Neural cell (in vitro differentiated cells): ENCODE measurements around the gene OXT. TPM values are rescaled to one million over a fixed set of nuclear protein-coding genes. Genes with fewer than 3 reads are reported as not detected.

Experiments used
- H2AFZ ChIP-seq: fragments of 200-600, 300-800 bp; sonication (generic), shearing (Covaris generic); 2 replicates; pipeline ENCODE4 v1.6.0; 2014; ENCODE audit warnings: low read depth, mild to moderate bottlenecking, antibody characterized with exemption, low read length, moderate library complexity
- H3F3A ChIP-seq: fragments of 200-600 bp; shearing (Covaris generic); 2 replicates; pipeline ENCODE4 v1.6.1; 2016; ENCODE audit warnings: mild to moderate bottlenecking, moderate library complexity, mixed read lengths, antibody characterized with exemption, low read length; ENCODE audit not compliant: insufficient read depth, poor library complexity, severe bottlenecking
- H3K27ac ChIP-seq: fragments of 200-600, 300-800 bp; sonication (generic), shearing (Covaris generic); 2 replicates; pipeline ENCODE4 v1.5.1; 2014; ENCODE audit warnings: mild to moderate bottlenecking, low read length, moderate library complexity
- H3K27me3 ChIP-seq: fragments of 300-800, 200-600 bp; sonication (generic), shearing (Covaris generic); 2 replicates; pipeline ENCODE4 v1.6.0; 2014; ENCODE audit warnings: mild to moderate bottlenecking, low read depth, low read length, moderate library complexity; ENCODE audit not compliant: insufficient read depth
- H3K36me3 ChIP-seq: fragments of 300-800, 200-600 bp; sonication (generic), shearing (Covaris generic); 2 replicates; pipeline ENCODE4 v1.5.1; 2014; ENCODE audit warnings: mild to moderate bottlenecking, antibody characterized with exemption, low read length, moderate library complexity; ENCODE audit not compliant: insufficient read depth
- H3K4me2 ChIP-seq: fragments of 300-800, 200-600 bp; sonication (generic), shearing (Covaris generic); 2 replicates; pipeline ENCODE4 v1.6.0; 2014; ENCODE audit warnings: mild to moderate bottlenecking, low read length
- H3K4me3 ChIP-seq: fragments of 300-800, 200-600 bp; sonication (generic), shearing (Covaris generic); 2 replicates; pipeline ENCODE4 v1.5.1; 2014; ENCODE audit warnings: mild to moderate bottlenecking, low read length, moderate library complexity
- H3K79me2 ChIP-seq: fragments of 200-600 bp; shearing (Covaris generic); replicated peaks from 2 replicates; pipeline ENCODE4 v1.6.0; 2014; ENCODE audit warnings: mild to moderate bottlenecking, low read length, moderate library complexity; ENCODE audit not compliant: insufficient read depth
- H3K9ac ChIP-seq: fragments of 300-800, 200-600 bp; sonication (generic), shearing (Covaris generic); 2 replicates; pipeline ENCODE4 v1.6.1; 2016; ENCODE audit warnings: mild to moderate bottlenecking, low read length, mixed read lengths
- H3K9me2 ChIP-seq: fragments of 200-600 bp; shearing (Covaris generic); 2 replicates; pipeline ENCODE4 v1.6.1; 2016; ENCODE audit warnings: mild to moderate bottlenecking, low read length, mixed read lengths; ENCODE audit not compliant: insufficient read depth
- H3K9me3 ChIP-seq: fragments of 200-600, 300-800 bp; sonication (generic), shearing (Covaris generic); 2 replicates; pipeline ENCODE4 v1.6.1; 2016; ENCODE audit warnings: mild to moderate bottlenecking, mixed run types, low read length, moderate library complexity, mixed read lengths
- H4K20me1 ChIP-seq: fragments of 200-600 bp; shearing (Covaris generic); 2 replicates; pipeline ENCODE4 v1.6.1; 2016; ENCODE audit warnings: mild to moderate bottlenecking, mixed run types; ENCODE audit not compliant: insufficient read depth
- EP300 ChIP-seq: fragments of 450-650 bp; conservative IDR thresholded peaks from 2 replicates; pipeline ENCODE4 v1.6.1; 2014; ENCODE audit warnings: antibody characterized with exemption, mild to moderate bottlenecking, moderate library complexity; ENCODE audit not compliant: poor library complexity, severe bottlenecking
- EZH2 ChIP-seq: fragments of 200-600, 300-800 bp; shearing (Covaris generic), sonication (generic); IDR thresholded peaks from 2 replicates; pipeline ENCODE4 v1.6.1; 2014; ENCODE audit warnings: antibody characterized with exemption, low read length, borderline replicate concordance, mild to moderate bottlenecking; ENCODE audit not compliant: insufficient read depth, poor library complexity, severe bottlenecking
- MXI1 ChIP-seq: fragments of 450-650 bp; conservative IDR thresholded peaks from 2 replicates; pipeline ENCODE4 v1.6.1; 2014; ENCODE audit warnings: antibody characterized with exemption, mild to moderate bottlenecking; ENCODE audit not compliant: poor library complexity, severe bottlenecking
- POLR2AphosphoS5 ChIP-seq: IDR thresholded peaks from 2 replicates; pipeline ENCODE4 v1.6.1; 2012
- RAD21 ChIP-seq: fragments of 450-650 bp; conservative IDR thresholded peaks from 2 replicates; pipeline ENCODE4 v1.6.1; 2014; ENCODE audit warnings: antibody characterized with exemption, mild to moderate bottlenecking, moderate library complexity
- SMC3 ChIP-seq: fragments of 450-650 bp; conservative IDR thresholded peaks from 2 replicates; pipeline ENCODE4 v1.6.1; 2014; ENCODE audit warnings: antibody characterized with exemption, mild to moderate bottlenecking, moderate library complexity; ENCODE audit not compliant: poor library complexity
- TAF1 ChIP-seq: IDR thresholded peaks from 2 replicates; pipeline ENCODE4 v1.6.1; 2012; ENCODE audit warnings: low read depth
- polyA plus RNA-seq: library from polyadenylated mRNA; depleted of rRNA; stranded (reverse); fragments of >200 nt; gene quantifications from 2 replicates; pipeline ENCODE4 v1.2.3, GENCODE V29; 2014
- TF ChIP-seq, protein P1 (sequence below): fragments of 450-650 bp; IDR thresholded peaks from 2 replicates; pipeline ENCODE4 v1.5.1; 2014; ENCODE audit warnings: antibody characterized with exemption, mild to moderate bottlenecking, moderate library complexity; ENCODE audit not compliant: poor library complexity, severe bottlenecking
- TF ChIP-seq, protein P2 (sequence below): IDR thresholded peaks from 2 replicates; pipeline ENCODE4 v1.6.1; 2012; ENCODE audit warnings: borderline replicate concordance

Gene OXT
- polyA plus RNA-seq, 1 donor from 2014 or later, result not detected

DNA sequence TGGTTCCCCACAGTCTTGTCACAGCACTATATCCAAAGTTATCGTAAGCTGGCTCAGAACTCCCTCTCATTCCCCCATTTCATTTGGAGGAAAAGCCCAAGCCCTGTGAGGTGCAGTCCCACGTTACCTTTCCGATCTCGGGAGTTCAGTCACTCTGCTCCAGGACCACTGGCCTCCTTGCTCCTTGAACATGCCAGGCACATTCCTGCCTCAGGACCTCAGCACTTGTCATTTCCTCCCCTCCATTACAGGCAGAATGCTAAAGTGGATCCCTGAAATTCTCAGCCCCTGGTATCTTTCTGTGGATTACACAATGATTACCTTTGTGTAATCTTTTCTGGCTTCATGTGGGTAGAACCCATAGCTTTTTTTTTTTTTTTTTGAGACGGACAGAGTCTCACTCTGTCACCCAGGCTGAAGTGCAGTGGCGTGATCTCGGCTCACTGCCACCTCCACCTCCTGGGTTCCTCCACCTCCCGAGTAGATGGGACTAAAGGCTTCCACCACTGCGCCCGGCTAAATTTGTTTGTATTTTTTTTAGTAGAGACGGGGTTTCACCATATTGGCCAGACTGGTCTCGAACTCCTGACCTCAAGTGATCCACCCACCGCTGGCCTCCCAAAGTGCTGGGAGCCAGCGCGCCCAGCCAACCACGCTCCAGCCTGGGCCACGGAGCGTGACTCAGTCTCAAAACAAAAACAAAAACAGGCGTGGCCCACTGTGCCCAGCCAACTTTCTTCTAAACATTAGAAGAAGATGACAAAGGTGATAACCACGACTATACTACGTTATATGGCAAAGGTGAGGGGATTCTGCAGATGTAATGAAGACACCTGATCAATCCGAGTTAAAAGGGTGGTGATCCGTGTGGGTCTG, 4.0 kb upstream of the OXT start:
- Histone ChIP-seq H3K27me3 (peaks cover 17% of the 10 kb centered on the region), H3K27ac (no peak overlapping the region), H3F3A (no peaks in the 10 kb centered on the region), H3K79me2 (no peaks in the 10 kb centered on the region), H3K9me2 (no peaks in the 10 kb centered on the region), H3K4me3 (no peak overlapping the region), H3K36me3 (no peaks in the 10 kb centered on the region), H4K20me1 (no peaks in the 10 kb centered on the region), H2AFZ (no peak overlapping the region), H3K9ac (no peak overlapping the region), H3K4me2 (no peak overlapping the region), H3K9me3 (no peaks in the 10 kb centered on the region)
- TF ChIP-seq SMC3, result no peak
- TF ChIP-seq, protein P1, sequence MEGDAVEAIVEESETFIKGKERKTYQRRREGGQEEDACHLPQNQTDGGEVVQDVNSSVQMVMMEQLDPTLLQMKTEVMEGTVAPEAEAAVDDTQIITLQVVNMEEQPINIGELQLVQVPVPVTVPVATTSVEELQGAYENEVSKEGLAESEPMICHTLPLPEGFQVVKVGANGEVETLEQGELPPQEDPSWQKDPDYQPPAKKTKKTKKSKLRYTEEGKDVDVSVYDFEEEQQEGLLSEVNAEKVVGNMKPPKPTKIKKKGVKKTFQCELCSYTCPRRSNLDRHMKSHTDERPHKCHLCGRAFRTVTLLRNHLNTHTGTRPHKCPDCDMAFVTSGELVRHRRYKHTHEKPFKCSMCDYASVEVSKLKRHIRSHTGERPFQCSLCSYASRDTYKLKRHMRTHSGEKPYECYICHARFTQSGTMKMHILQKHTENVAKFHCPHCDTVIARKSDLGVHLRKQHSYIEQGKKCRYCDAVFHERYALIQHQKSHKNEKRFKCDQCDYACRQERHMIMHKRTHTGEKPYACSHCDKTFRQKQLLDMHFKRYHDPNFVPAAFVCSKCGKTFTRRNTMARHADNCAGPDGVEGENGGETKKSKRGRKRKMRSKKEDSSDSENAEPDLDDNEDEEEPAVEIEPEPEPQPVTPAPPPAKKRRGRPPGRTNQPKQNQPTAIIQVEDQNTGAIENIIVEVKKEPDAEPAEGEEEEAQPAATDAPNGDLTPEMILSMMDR, result no peak

DNA sequence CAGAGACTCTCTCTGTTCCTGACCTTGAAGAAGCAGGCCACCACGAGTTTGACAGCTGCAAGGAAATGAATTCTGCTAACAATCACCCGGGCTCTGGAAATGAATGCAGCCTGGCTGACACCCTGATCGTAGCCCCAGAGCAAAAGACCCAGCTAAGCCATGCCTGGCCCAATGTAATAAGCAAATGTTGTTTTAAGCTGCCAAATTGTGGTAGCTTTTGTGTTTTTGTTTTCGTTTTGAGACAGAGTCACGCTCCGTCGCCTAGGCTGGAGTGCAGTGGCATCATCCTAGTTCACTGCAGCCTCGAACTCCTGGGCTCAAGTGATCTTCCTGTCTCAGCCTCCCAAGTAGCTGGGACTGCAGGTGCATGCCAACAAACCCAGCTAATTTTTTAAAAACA, 3.3 kb upstream of the OXT start:
- no peaks in the 10 kb centered on the region for H3F3A ChIP-seq
- no peaks in the 10 kb centered on the region for H3K36me3 ChIP-seq
- no peak overlapping the region for H3K27ac ChIP-seq
- no peak overlapping the region for H3K9ac ChIP-seq
- no peaks in the 10 kb centered on the region for H3K9me3 ChIP-seq
- no peaks in the 10 kb centered on the region for H3K9me2 ChIP-seq
- H3K4me2 ChIP-seq, result no peak overlapping the region
- peaks cover 24% of the 10 kb centered on the region for H3K27me3 ChIP-seq
- H2AFZ ChIP-seq, result no peak overlapping the region
- TF ChIP-seq POLR2AphosphoS5 (no peak), RAD21 (no peak), EZH2 (no peak), TAF1 (no peak), SMC3 (no peak), MXI1 (no peak), EP300 (no peak)
- TF ChIP-seq, protein P2, sequence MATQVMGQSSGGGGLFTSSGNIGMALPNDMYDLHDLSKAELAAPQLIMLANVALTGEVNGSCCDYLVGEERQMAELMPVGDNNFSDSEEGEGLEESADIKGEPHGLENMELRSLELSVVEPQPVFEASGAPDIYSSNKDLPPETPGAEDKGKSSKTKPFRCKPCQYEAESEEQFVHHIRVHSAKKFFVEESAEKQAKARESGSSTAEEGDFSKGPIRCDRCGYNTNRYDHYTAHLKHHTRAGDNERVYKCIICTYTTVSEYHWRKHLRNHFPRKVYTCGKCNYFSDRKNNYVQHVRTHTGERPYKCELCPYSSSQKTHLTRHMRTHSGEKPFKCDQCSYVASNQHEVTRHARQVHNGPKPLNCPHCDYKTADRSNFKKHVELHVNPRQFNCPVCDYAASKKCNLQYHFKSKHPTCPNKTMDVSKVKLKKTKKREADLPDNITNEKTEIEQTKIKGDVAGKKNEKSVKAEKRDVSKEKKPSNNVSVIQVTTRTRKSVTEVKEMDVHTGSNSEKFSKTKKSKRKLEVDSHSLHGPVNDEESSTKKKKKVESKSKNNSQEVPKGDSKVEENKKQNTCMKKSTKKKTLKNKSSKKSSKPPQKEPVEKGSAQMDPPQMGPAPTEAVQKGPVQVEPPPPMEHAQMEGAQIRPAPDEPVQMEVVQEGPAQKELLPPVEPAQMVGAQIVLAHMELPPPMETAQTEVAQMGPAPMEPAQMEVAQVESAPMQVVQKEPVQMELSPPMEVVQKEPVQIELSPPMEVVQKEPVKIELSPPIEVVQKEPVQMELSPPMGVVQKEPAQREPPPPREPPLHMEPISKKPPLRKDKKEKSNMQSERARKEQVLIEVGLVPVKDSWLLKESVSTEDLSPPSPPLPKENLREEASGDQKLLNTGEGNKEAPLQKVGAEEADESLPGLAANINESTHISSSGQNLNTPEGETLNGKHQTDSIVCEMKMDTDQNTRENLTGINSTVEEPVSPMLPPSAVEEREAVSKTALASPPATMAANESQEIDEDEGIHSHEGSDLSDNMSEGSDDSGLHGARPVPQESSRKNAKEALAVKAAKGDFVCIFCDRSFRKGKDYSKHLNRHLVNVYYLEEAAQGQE, result no peak
- TF ChIP-seq, protein P1, result no peak
- no peak overlapping the region for H3K4me3 ChIP-seq
- no peaks in the 10 kb centered on the region for H3K79me2 ChIP-seq
- H4K20me1 ChIP-seq, result no peaks in the 10 kb centered on the region
